Measurements from ENCODE around the gene SKI.

DNA sequence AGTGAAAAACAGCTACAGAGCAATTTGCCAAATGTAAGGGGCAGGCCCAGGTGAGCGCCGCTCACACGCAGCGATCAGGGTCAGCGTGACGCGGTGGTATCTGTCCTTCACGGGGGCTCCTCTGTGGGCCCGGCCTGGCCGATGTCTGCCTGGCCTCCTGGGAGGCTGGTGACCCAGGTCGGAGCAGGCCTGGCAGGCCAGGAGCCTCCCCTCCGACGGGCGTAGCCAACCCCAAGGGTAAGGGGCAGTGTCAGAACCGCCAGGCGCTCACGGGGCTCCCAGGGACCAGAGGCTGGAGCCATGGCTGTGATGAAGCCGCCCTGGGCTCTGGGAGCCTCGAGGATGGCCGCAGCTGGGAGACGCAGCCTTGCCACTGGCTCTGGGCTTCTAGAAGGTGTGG lies 91.2 kb downstream of the SKI start:
- TF ChIP-seq POLR2AphosphoS5 (IDR thresholded peaks at IDR 0.05; ENCODE audit: low read depth, low read length) (no peak), POLR2A (IDR thresholded peaks at IDR 0.05; ENCODE audit: low read depth, low read length) (no peak)

Measured in GM12892 (cell line).